Esophagus muscularis mucosa (tissue), 4 donors: ENCODE results near the gene DCC. TPM values are rescaled to one million over a fixed set of nuclear protein-coding genes. Genes with fewer than 3 reads are reported as not detected.

Source experiments
- DNase-seq: peaks from one replicate; pipeline ENCODE4 v3.0.0-alpha.2; 2017; ENCODE audit errors: extremely low spot score
- H3K27ac ChIP-seq, 4 donors: fragments of 200-600 bp; sonication (generic); replicated peaks in 1 of 4; 1 replicate in 3 of 4; 2 replicates in 1 of 4; pipeline ENCODE4 v1.5.1; 2016 to 2019; ENCODE audit warnings: mild to moderate bottlenecking in 1 of 4
- H3K27me3 ChIP-seq, 4 donors: fragments of 200-600 bp; sonication (generic); one replicate each; pipeline versions ENCODE4 v1.5.1 to v1.6.0; 2016 to 2019
- H3K36me3 ChIP-seq, 4 donors: fragments of 200-600 bp; sonication (generic); one replicate each; pipeline ENCODE4 v1.5.1; 2016 to 2019
- H3K4me1 ChIP-seq, 4 donors: fragments of 200-600 bp; sonication (generic); one replicate each; pipeline ENCODE4 v1.5.1; 2016 to 2019
- H3K4me3 ChIP-seq, 4 donors: fragments of 200-600 bp; sonication (generic); 1 replicate in 2 of 4; 2 replicates in 2 of 4; pipeline ENCODE4 v1.5.1; 2016 to 2019; ENCODE audit warnings: mild to moderate bottlenecking in 4 of 4, moderate library complexity in 1 of 4
- H3K9me3 ChIP-seq, 4 donors: fragments of 200-600 bp; sonication (generic); 1 replicate in 3 of 4; 2 replicates in 1 of 4; pipeline ENCODE4 v1.5.1; 2016 to 2019
- EP300 ChIP-seq: sonication (generic); formaldehyde crosslinking; IDR thresholded peaks from one replicate; pipeline ENCODE4 v1.6.1; 2017; ENCODE audit warnings: antibody characterized with exemption
- POLR2A ChIP-seq: fragments of 450-650 bp; IDR thresholded peaks from one replicate; pipeline ENCODE4 v1.6.1; 2017; ENCODE audit warnings: antibody characterized with exemption, moderate library complexity, mild to moderate bottlenecking, low read depth
- POLR2AphosphoS5 ChIP-seq, 2 donors: sonication (generic); formaldehyde crosslinking; IDR thresholded peaks; one replicate each; pipeline ENCODE4 v1.6.1; 2017; ENCODE audit warnings: antibody characterized with exemption in 2 of 2
- WGBS: methylation state at CpG from one replicate; pipeline ENCODE4 v1.1.5; 2018; 5-methylcytosine and 5-hydroxymethylcytosine counted together
- intact Hi-C: fragments of 100-400 bp; cut with DNase I; formaldehyde crosslinking; loops from one replicate; pipeline ENCODE4 v1.15.1; 2023
- total RNA-seq, 4 donors: library from RNA; depleted of rRNA; stranded (reverse); fragments of >200 nt; gene quantifications; one replicate each; pipeline versions ENCODE4 v1.1.0 to v1.2.1, GENCODE V29; 2016
- TF ChIP-seq, protein P1 (sequence below), 3 experiments: fragments of 200-600 bp in 2 of 3; fragments of 450-650 bp in 1 of 3; sonication (generic) in 2 of 3; IDR thresholded peaks; one replicate each; pipeline ENCODE4 v1.5.1; 2017 to 2019; ENCODE audit warnings: antibody characterized with exemption in 3 of 3, mild to moderate bottlenecking in 2 of 3, moderate library complexity in 1 of 3

The DCC gene
- total RNA-seq, 4 donors from 2014 or later, result 0.46 to 0.99 (median 0.83) TPM; not detected in 1

DNA sequence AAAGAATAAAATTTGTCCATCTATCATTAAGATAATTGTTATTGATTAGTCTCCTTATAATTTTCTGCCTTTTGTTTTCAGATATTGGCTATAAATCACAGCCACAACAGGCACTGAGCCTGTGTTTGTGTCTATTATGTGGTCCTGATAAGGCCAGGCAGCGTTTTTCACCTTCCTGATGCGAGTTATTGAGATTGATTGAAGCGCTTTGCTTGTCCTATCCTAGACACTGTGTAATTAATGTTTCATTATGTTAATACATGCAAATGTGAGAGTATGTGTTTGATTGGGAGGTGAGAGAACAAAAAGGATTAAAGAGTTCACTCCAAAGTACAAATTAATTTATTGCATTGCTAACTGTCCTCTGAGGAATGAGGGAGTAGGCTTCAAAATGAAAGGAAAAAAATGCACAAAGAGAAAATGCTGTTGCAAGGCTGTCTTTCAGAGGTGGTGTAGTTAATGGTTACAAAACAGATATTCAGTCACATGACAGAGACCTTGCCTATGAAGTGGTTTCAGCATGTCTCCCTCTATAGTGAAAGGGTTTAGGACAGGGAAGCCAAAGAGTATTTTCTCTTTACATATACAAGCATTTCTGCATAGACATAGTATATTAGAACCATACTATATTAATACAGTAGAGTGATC, 391.1 kb downstream of the DCC start:
- Histone ChIP-seq H3K36me3 (no peaks in the 10 kb centered on the region), H3K9me3 (no peaks in the 10 kb centered on the region), H3K27ac (no peak overlapping the region), H3K4me3 (no peak overlapping the region), H3K4me1 (no peaks in the 10 kb centered on the region), H3K27me3 (no peaks in the 10 kb centered on the region)
- WGBS, result 77% methylated on average over 3 of the region's 3 CpGs
- TF ChIP-seq EP300, result no peak
- TF ChIP-seq, protein P1, sequence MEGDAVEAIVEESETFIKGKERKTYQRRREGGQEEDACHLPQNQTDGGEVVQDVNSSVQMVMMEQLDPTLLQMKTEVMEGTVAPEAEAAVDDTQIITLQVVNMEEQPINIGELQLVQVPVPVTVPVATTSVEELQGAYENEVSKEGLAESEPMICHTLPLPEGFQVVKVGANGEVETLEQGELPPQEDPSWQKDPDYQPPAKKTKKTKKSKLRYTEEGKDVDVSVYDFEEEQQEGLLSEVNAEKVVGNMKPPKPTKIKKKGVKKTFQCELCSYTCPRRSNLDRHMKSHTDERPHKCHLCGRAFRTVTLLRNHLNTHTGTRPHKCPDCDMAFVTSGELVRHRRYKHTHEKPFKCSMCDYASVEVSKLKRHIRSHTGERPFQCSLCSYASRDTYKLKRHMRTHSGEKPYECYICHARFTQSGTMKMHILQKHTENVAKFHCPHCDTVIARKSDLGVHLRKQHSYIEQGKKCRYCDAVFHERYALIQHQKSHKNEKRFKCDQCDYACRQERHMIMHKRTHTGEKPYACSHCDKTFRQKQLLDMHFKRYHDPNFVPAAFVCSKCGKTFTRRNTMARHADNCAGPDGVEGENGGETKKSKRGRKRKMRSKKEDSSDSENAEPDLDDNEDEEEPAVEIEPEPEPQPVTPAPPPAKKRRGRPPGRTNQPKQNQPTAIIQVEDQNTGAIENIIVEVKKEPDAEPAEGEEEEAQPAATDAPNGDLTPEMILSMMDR (IDR thresholded peaks at IDR 0.05), result no peak
- TF ChIP-seq POLR2A, result no peak
- no peak for TF ChIP-seq POLR2AphosphoS5 (IDR thresholded peaks at IDR 0.05)
- no peak for DNase-seq
- intact Hi-C loops, result no loop called here

DNA sequence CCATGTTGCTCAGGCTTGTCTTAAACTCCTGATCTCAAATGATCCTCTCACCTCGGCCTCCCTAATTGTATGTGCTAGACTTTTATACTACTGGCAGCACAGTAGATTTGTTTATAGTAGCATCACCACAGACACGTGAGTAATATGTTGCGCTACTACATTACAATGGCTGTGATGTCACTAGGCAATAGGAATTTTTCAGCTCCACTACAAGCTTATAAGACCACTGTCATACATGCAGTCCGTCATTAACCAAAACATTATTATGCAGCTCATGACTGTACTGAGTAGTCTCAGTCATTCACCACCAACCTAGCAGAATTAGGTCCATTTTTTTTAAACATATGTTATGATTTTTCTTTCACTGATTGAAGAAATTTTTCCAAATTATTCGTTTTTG, 398.9 kb downstream of the DCC start:
- 77% methylated on average over 5 of the region's 5 CpGs for WGBS
- Histone ChIP-seq H3K4me3 (no peak overlapping the region), H3K9me3 (no peaks in the 10 kb centered on the region), H3K4me1 (no peaks in the 10 kb centered on the region), H3K36me3 (no peaks in the 10 kb centered on the region), H3K27me3 (no peaks in the 10 kb centered on the region), H3K27ac (no peak overlapping the region)
- intact Hi-C loops, result no loop called here
- DNase-seq, result no peak
- no peak for TF ChIP-seq EP300
- no peak for TF ChIP-seq POLR2AphosphoS5 (IDR thresholded peaks at IDR 0.05)
- TF ChIP-seq, protein P1 (IDR thresholded peaks at IDR 0.05), result no peak

DNA sequence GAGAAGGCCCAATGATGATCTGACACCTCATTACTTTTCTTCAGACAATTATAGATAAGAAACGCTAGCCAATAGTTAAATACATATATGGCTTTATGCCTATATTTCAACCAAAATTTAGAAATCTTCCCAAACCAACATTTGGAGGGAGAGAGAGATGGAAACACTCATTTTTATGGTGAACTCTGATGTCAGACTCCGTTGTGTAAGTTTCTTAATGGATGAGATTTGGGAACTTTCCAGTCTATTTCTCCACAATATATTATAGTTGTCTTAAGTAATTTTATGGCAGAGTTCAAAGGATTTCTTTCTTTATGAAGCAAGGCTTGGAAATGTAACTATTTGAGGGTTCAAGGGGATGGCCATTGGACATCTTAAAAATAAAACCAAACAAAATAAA, 407.0 kb downstream of the DCC start:
- Histone ChIP-seq H3K4me3 (no peak overlapping the region), H3K4me1 (no peaks in the 10 kb centered on the region), H3K9me3 (no peaks in the 10 kb centered on the region), H3K27ac (no peak overlapping the region), H3K27me3 (no peaks in the 10 kb centered on the region), H3K36me3 (no peaks in the 10 kb centered on the region)
- DNase-seq, result no peak
- 53% methylated on average over 2 of the region's 2 CpGs for WGBS
- no peak for TF ChIP-seq EP300
- TF ChIP-seq, protein P1 (IDR thresholded peaks at IDR 0.05), result no peak
- no peak for TF ChIP-seq POLR2A
- TF ChIP-seq POLR2AphosphoS5 (IDR thresholded peaks at IDR 0.05), result no peak
- intact Hi-C loops, result no loop called here

DNA sequence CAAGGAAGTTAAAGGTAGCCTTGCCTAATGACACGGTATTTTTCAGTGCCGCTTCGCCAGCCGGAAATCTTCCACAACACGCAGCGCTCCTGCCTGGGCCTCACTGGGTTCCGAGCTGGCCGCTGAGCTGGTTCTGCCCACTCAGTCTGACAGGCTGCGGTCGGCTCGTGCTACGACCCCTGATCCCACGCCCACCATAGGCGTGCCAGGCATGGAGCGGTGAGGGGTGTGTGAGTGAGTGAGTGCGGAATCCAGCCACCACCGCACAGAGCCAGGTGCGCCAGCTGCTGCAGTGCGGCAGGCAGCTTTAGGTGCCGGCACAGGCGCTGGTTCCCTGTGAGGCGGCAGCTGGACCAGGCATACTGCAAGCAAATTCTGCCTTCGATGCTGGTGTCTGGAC, 407.9 kb downstream of the DCC start:
- DNase-seq, result no peak
- no peaks in the 10 kb centered on the region for H3K36me3 ChIP-seq
- TF ChIP-seq, protein P1 (IDR thresholded peaks at IDR 0.05), result no peak
- no peak for TF ChIP-seq EP300
- TF ChIP-seq POLR2A, result no peak
- no peak for TF ChIP-seq POLR2AphosphoS5 (IDR thresholded peaks at IDR 0.05)
- no peaks in the 10 kb centered on the region for H3K4me1 ChIP-seq
- no peaks in the 10 kb centered on the region for H3K9me3 ChIP-seq
- no peaks in the 10 kb centered on the region for H3K27me3 ChIP-seq
- WGBS, result 93% methylated on average over 19 of the region's 23 CpGs
- H3K27ac ChIP-seq, result no peak overlapping the region
- intact Hi-C loops, result no loop called here
- H3K4me3 ChIP-seq, result no peak overlapping the region

DNA sequence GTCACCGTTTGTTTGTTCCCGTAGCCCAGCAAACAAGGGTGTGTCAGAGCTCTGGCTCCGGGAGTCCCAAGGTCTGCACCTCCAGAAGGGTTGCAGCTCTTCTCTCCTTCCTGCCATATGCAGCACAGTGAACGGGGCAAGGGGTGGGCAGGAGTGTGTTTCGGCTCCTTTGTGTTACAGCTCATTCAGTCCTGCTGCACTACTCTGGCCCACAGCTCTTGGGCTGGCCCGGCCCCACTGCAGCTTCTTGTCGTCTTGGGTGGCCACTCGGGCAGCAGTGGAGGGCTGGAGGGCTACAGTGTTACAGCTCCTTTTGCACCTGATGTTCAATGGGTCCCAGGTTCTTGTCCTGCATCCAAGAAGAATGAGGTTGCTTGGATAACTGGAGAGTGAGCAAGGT, 408.3 kb downstream of the DCC start:
- intact Hi-C loops, result no loop called here
- Histone ChIP-seq H3K27ac (no peak overlapping the region), H3K4me1 (no peaks in the 10 kb centered on the region), H3K27me3 (no peaks in the 10 kb centered on the region), H3K9me3 (no peaks in the 10 kb centered on the region), H3K36me3 (no peaks in the 10 kb centered on the region), H3K4me3 (no peak overlapping the region)
- WGBS, result 94% methylated on average over 8 of the region's 8 CpGs
- no peak for DNase-seq
- no peak for TF ChIP-seq POLR2AphosphoS5 (IDR thresholded peaks at IDR 0.05)
- no peak for TF ChIP-seq POLR2A
- TF ChIP-seq EP300, result no peak
- TF ChIP-seq, protein P1 (IDR thresholded peaks at IDR 0.05), result no peak
